ENCODE data around the gene ASB5.
"Not testable (repeated sequence)": the region's sequence is repeated elsewhere in the genome, so short reads cannot be mapped to it uniquely, and the experiment has no call there.

Gene ASB5, protein sequence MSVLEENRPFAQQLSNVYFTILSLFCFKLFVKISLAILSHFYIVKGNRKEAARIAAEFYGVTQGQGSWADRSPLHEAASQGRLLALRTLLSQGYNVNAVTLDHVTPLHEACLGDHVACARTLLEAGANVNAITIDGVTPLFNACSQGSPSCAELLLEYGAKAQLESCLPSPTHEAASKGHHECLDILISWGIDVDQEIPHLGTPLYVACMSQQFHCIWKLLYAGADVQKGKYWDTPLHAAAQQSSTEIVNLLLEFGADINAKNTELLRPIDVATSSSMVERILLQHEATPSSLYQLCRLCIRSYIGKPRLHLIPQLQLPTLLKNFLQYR

DNA sequence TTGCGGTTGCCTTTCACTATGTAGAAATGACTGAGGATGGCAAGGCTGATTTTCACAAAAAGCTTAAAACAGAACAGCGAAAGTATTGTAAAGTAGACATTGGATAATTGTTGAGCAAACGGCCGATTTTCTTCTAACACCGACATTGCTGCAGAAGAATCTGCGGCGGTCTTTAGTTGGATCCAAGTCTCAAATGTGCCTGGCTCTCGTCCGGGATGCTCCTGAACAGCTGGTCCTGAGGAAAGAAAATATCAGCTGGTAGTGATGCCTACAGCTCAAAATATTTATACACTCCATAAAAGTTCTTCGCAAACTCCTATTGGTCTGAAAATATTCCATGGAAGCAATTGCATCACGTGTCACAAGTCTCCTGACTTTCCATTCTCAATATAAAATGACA lies at the start of gene ASB5:
Gene ASB5, minus strand, starts transcription at position 260 of the 400 bp plus-strand sequence. Its CDS starts 114 bp downstream, at position 146.
- Mint-ChIP-seq H3K27ac (no peak within 1 kb of the TSS), H3K4me3 (no peak within 1 kb of the TSS), H3K27me3 (no peaks in the 10 kb centered on the region), H3K9me3 (no peaks in the 10 kb centered on the region), H3K36me3 (no peaks in the 10 kb centered on the region), H3K4me1 (no peaks in the 10 kb centered on the region)
- CTCF ChIA-PET, result no interaction called here
- DNase-seq, result no peak

DNA sequence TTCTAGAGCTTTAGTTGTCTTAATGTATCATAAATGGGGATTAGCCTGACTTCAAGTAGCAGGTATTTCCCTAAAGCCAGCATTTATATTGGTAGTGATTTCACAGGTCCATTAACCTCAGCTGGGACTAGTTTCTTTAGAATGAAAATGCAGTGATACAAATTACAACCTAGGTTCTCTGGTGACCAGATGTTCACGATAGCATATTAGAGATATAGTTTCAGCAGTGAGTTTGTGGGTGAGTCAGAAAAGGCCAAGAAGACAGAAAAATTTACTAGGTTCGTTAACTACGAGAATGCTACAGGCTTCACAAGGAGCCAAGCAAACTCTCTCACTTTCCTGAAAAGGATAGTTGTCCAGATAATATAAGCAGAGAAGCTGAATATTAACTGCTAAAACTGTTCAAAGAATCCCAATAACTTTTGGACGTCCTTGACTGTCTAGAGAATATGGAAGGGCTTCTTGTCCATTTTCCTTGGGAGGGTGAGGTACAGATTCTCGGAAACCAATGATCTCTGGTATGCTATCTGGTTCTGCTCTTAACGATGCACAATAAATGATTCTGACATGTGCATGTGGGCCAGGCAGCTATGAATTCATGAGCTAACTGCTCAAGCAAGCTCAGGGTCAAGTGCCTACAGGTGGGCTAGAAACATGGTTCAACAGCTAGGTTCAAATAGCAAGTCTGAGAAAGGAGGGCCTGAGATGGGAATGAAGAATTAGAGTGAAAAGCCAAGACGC lies 44.7 kb upstream of the ASB5 start:
- Mint-ChIP-seq H3K4me3 (no peak overlapping the region), H3K27me3 (no peaks in the 10 kb centered on the region), H3K9me3 (no peaks in the 10 kb centered on the region), H3K4me1 (peaks cover 10% of the 10 kb centered on the region), H3K27ac (no peak overlapping the region), H3K36me3 (no peaks in the 10 kb centered on the region)
- DNase-seq, result no peak
- CTCF ChIA-PET, result no interaction called here

DNA sequence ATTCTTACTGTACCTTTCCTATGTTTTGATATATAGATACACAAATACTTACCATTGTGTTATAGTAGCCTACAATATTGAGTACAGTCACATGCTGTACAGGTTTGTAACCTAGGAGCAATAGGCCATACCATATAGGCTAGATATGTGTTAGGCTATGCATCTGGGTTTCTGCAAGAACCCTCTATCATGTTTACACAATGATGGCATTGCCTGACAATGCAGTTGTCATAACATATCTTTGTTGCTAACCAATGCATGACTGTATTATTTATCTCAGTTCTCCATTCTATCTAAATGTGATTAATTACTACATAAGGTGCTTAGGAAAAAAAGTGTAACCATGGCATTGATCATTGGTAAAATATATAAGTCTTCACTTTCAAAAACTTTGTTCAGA lies 40.8 kb upstream of the ASB5 start:
- Mint-ChIP-seq H3K27me3 (peaks cover 10% of the 10 kb centered on the region), H3K4me3 (no peak overlapping the region), H3K4me1 (no peaks in the 10 kb centered on the region), H3K9me3 (no peaks in the 10 kb centered on the region), H3K36me3 (no peaks in the 10 kb centered on the region), H3K27ac (no peak overlapping the region)
- DNase-seq, result no peak
- CTCF ChIA-PET, result no interaction called here

DNA sequence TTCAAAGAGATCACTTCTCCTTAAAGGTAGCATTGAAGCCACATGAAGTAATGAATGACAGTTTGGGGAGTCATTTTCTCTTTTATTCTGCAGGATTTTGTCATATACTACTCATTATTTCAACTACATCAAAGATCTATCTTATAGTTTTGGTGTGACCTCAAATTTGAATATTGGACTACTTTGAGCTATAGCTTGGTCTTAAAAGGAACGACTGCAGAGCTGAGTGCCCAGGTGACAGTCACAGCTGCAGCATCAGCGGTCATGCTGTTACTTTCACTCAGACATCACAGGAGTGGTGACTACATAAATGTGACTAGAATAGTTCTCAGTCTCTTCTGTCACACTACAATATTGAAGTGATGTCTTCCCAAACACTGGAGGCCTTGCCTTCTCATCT lies 40.0 kb upstream of the ASB5 start:
- H3K4me1 Mint-ChIP-seq, result no peaks in the 10 kb centered on the region
- DNase-seq, result no peak
- H3K9me3 Mint-ChIP-seq, result no peaks in the 10 kb centered on the region
- peaks cover 10% of the 10 kb centered on the region for H3K27me3 Mint-ChIP-seq
- H3K36me3 Mint-ChIP-seq, result no peaks in the 10 kb centered on the region
- no peak overlapping the region for H3K27ac Mint-ChIP-seq
- CTCF ChIA-PET, result no interaction called here
- no peak overlapping the region for H3K4me3 Mint-ChIP-seq

DNA sequence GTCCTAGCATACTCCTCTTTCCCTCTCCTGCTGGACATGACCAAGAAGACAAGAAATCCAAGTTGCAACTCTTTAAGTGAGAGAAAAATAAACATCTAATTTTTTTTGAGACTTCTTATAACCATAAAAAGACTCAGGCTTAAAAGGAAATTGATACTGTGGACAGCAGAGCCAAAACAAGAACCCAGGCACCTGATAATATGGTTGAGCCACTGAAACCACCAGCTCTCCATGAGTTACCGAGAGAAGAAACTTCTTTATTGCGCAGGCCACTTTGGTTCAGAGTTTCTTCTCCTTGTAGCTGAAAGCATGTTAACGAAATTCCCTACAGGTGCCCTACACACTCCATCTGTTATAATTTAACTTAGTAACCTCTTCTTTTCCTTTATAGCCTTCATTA lies 39.4 kb upstream of the ASB5 start:
- H3K9me3 Mint-ChIP-seq, result no peaks in the 10 kb centered on the region
- no peaks in the 10 kb centered on the region for H3K36me3 Mint-ChIP-seq
- H3K4me3 Mint-ChIP-seq, result no peak overlapping the region
- H3K27ac Mint-ChIP-seq, result no peak overlapping the region
- H3K27me3 Mint-ChIP-seq, result peaks cover 15% of the 10 kb centered on the region
- CTCF ChIA-PET, result no interaction called here
- DNase-seq, result no peak
- no peaks in the 10 kb centered on the region for H3K4me1 Mint-ChIP-seq

DNA sequence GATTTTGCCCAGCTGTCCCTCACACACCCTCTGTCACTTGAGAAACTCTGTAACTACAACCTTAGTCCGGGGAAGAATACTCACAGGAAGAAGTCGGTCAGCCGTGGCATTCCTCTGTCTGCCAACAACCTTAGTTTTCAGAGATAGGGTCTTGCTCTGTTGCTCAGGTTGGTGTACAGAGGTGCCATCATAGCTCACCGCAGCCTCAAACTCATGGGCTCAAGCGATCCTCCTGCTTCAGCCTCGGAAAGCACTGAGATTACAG lies 38.6 kb upstream of the ASB5 start:
- DNase-seq, result no peak
- H3K4me3 Mint-ChIP-seq, result no peak overlapping the region
- H3K9me3 Mint-ChIP-seq, result no peaks in the 10 kb centered on the region
- CTCF ChIA-PET, result no interaction called here
- H3K36me3 Mint-ChIP-seq, result no peaks in the 10 kb centered on the region
- H3K27me3 Mint-ChIP-seq, result peaks cover 15% of the 10 kb centered on the region
- no peaks in the 10 kb centered on the region for H3K4me1 Mint-ChIP-seq
- H3K27ac Mint-ChIP-seq, result no peak overlapping the region

DNA sequence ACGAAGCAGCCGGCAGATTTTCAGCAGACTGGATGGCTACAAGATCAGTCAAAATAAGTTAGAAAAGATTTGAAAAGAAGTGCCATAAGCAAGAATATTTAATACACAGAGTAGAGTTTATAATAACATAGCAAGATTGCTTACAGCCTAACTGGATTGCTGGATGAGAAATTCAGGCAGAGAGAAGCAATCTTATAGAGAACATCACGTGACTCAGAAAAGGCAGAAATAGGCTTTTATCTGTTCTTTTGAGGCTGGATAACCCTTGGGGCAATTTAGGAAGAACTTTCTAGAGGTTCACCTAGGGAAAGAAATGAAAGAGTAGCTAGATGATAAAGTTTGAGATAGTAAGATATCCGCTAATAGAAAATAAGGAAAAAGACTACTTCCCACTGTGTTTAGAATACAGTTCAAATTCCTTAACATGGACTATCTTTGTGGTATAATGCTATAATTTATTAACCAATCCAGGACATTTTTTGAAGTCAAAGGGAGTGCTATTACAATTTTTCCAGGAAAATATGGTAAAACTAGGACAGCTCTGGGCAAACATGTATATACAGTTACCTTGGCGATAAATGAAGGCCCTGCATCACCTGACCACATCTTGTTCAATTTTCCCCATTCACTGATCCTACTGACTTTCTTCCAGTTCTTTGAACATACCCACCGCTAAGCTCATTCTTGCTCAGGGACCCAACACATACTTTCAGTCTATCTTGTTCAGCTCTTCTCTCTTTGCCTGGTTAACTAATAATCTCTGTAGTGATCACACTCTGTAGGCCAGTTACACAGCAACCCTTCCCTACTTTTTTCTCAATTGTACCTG lies 38.0 kb upstream of the ASB5 start:
- peaks cover 15% of the 10 kb centered on the region for H3K27me3 Mint-ChIP-seq
- no peaks in the 10 kb centered on the region for H3K36me3 Mint-ChIP-seq
- no peaks in the 10 kb centered on the region for H3K9me3 Mint-ChIP-seq
- H3K27ac Mint-ChIP-seq, result no peak overlapping the region
- CTCF ChIA-PET, result no interaction called here
- no peak overlapping the region for H3K4me3 Mint-ChIP-seq
- no peaks in the 10 kb centered on the region for H3K4me1 Mint-ChIP-seq
- no peak for DNase-seq

DNA sequence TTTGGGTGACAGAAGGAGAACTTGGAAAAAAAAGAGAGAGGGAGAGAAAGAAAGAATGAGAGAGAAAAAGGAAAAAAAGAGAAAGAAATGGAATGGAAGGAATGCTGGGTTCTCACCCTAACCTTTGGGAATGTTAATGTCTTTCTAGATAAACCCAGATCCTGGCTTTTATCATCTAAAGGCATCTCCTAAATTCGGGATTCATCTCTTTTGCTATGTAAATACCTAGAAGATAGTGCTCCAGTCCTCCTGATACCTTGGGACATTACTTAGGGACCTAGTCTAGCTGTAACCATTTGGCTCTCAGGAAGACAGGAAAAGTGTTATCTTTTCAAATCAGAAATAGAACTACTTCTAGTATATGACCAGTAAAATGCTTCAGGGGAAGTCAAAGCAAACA lies 34.9 kb upstream of the ASB5 start:
- Mint-ChIP-seq H3K27ac (no peak overlapping the region), H3K4me1 (no peaks in the 10 kb centered on the region), H3K9me3 (no peaks in the 10 kb centered on the region), H3K27me3 (peaks cover 15% of the 10 kb centered on the region), H3K4me3 (no peak overlapping the region), H3K36me3 (no peaks in the 10 kb centered on the region)
- DNase-seq, result no peak
- CTCF ChIA-PET, result no interaction called here

DNA sequence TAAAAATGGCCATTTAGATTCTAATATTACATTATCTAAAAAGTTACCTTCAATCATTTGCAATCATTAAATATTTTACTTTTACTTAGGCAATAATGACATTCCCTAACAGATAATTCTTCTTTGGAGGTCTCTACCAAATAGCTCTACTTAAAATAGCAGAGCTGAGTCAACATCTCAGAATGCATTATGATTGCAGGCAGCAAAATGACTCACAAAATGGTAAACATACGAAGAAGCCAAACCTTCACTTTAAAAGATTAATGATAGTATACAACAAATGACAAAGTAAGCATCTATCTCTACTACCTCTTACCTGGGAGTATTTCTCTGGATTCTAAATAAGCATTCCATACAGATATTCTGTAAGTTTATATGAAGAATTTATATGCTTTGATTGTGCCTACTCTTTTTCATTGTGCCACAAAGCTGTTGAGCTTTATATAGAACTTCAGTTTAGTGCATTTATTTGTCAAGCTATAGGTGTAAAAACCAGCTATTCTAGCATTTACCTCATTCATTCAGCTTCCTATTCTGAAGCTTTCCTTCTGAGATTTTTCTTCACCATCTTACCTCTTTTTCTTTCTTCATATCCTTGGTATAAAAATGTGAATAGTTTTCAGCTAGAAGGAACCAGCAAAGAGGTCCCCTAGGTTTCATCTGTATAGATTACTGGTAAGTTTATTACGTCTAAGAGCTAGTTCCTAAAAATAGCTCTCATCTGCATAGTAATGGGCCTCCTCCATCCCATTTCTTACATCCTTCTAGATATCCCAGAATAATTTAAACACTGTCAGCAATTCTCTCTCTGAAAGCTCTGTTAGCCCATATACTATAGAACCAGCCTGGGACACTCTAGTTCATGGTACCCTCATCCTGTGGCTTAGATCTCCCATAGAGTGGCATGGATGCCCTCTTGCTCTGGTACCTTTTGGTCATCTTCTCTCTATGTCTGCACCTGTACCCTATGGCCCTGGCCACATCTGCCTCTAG lies 33.6 kb upstream of the ASB5 start:
- CTCF ChIA-PET, result no interaction called here
- no peak for DNase-seq
- Mint-ChIP-seq H3K27ac (no peak overlapping the region), H3K36me3 (no peaks in the 10 kb centered on the region), H3K4me3 (no peak overlapping the region), H3K27me3 (peaks cover 11% of the 10 kb centered on the region), H3K9me3 (no peaks in the 10 kb centered on the region), H3K4me1 (no peaks in the 10 kb centered on the region)

DNA sequence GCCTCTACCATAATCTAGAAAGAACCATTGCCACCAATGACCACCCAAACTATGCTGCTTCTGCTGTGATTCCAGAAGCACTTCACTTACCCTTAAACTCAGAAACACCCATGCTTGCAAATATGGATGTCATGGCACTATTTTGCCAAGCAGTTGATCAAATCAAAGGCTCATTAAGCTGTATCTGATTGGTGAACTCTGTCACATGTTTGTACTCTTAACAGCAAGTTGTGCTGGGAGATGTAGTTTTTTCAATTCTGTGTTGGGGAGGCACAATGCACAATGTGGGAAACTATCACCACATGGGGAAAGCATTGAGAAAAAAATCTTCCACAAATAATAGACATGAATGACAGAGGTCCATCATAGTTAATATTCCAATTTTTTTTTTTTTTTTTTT lies 31.5 kb upstream of the ASB5 start:
- no peaks in the 10 kb centered on the region for H3K36me3 Mint-ChIP-seq
- CTCF ChIA-PET, result no interaction called here
- no peak overlapping the region for H3K4me3 Mint-ChIP-seq

DNA sequence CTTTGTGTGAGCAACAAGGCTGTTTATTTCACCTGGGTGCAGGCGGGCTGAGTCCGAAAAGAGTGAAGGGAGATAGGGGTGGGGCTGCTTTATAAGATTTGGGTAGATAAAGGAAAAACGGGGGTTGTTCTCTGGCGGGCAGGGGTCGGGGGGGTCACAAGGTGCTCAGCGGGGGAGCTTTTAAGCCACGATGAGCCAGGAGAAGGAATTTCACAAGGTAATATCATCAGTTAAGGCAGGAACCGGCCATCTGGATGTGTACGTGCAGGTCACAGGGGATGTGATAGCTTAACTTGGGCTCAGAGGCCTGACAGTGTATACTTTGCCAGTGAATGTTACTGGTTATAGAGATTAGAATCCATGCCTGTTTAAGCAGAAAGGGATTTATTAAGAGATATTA lies 31.0 kb upstream of the ASB5 start:
- no peaks in the 10 kb centered on the region for H3K4me1 Mint-ChIP-seq
- H3K27me3 Mint-ChIP-seq, result peaks cover 7% of the 10 kb centered on the region
- DNase-seq, result no peak
- no peak overlapping the region for H3K4me3 Mint-ChIP-seq
- H3K27ac Mint-ChIP-seq, result no peak overlapping the region
- H3K36me3 Mint-ChIP-seq, result no peaks in the 10 kb centered on the region
- no peaks in the 10 kb centered on the region for H3K9me3 Mint-ChIP-seq
- CTCF ChIA-PET, result no interaction called here

More for the DNA sequence above, 31.5 kb upstream of the ASB5 start:
- no peaks in the 10 kb centered on the region for H3K4me1 Mint-ChIP-seq
- H3K27ac Mint-ChIP-seq, result no peak overlapping the region
- no peak for DNase-seq
- H3K9me3 Mint-ChIP-seq, result no peaks in the 10 kb centered on the region
- peaks cover 10% of the 10 kb centered on the region for H3K27me3 Mint-ChIP-seq

DNA sequence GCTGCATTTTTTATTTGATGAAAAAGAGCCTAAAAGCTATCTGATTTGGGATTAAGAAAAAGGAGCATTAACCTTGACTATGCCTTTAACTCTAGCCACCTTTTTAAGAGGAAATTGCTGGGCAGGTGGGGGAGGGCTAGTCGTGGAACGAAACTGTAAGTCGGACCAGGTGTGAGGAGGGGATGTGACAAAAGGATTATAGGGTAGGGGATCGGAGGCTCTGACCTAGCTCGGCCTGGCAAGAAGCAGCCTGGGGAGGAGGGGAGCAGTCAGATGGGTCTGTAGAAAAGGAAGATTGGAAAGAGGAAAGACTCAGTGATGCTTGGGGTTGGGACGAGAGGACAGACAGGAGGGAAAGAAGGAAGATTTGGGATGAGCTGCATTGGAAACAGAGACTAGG lies 29.6 kb upstream of the ASB5 start:
- H3K4me3 Mint-ChIP-seq, result no peak overlapping the region
- H3K27ac Mint-ChIP-seq, result no peak overlapping the region
- no peaks in the 10 kb centered on the region for H3K4me1 Mint-ChIP-seq
- CTCF ChIA-PET, result no interaction called here
- H3K36me3 Mint-ChIP-seq, result no peaks in the 10 kb centered on the region
- DNase-seq, result no peak
- H3K27me3 Mint-ChIP-seq, result peaks cover 1% of the 10 kb centered on the region
- no peaks in the 10 kb centered on the region for H3K9me3 Mint-ChIP-seq

DNA sequence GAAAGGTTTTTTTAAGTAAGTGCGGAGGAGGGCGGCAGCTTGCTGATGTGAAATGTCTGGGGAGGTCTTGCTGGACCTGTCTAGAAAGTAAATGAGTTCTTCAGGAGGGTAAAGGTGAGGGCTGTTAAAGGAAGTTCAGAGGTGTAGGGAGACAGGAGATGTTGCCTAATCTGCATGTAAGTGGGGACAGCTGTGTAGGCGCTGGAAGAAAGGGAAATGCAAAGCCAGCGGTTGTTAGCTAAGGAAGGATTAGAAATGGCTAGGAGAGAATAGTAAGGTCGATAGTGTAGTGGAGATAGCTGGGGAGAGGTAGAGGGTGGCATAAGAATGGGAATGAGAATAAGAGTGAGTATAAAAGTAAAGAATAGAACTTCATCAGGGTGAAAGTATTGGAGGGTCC lies 26.9 kb upstream of the ASB5 start:
- H3K36me3 Mint-ChIP-seq, DNase-seq, H3K4me1 Mint-ChIP-seq, H3K27ac Mint-ChIP-seq, CTCF ChIA-PET, H3K27me3 Mint-ChIP-seq, H3K9me3 Mint-ChIP-seq, H3K4me3 Mint-ChIP-seq: not testable (repeated sequence)

DNA sequence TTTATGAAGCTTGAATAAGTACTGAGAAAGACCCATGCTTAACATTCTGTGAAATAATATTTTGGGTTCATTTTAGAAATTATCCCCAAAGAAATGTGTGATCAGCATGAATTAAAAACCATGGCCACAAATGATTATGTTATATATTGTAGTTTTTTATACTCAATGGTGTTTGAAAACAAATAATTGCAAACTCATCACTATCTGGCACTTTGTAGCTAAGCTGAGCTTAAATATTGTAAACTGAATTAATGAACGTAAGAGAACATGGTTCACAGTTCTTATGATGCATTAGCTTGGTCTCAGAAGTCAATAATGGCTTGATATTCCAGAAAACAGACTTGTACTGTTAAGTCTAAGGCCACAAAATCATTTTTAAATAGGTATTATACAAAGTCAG lies 24.6 kb upstream of the ASB5 start:
- CTCF ChIA-PET, result no interaction called here
- Mint-ChIP-seq H3K9me3 (no peaks in the 10 kb centered on the region), H3K4me1 (no peaks in the 10 kb centered on the region), H3K27ac (no peak overlapping the region), H3K36me3 (no peaks in the 10 kb centered on the region), H3K27me3 (no peaks in the 10 kb centered on the region), H3K4me3 (no peak overlapping the region)
- no peak for DNase-seq

Measured in activated naive CD4-positive, alpha-beta T cell treated with anti-CD3 and anti-CD28 coated beads, Interleukin-2, amount 10 ng/mL, durations not matched to agents 7 days and 5 days (primary cell).